SK-N-SH (cell line): Measurements from ENCODE around the gene ATL1. TPM values are rescaled to one million over a fixed set of nuclear protein-coding genes. Genes with fewer than 3 reads are reported as not detected.

Source experiments
- CTCF ChIA-PET: fragments of 300-600, 350-600 bp; formaldehyde crosslinking; extraction: SDS; loops from one replicate; lab custom pipeline; 2021; lab: Yijun Ruan, JAX
- POLR2A ChIA-PET: fragments of 350-600 bp; sonication (Branson Sonifier 250); formaldehyde crosslinking; extraction: SDS; loops from one replicate; lab custom pipeline; 2020; ENCODE audit warnings: antibody characterized with exemption, inconsistent platforms; lab: Yijun Ruan, JAX
- DNase-seq: peaks from one replicate; pipeline ENCODE4 v3.0.0; 2012
- H2AFZ ChIP-seq: fragments of 200-600 bp; sonication (generic); 2 replicates; pipeline ENCODE4 v1.8.1; 2016; ENCODE audit warnings: antibody characterized with exemption, mild to moderate bottlenecking, low read depth
- H3F3A ChIP-seq: fragments of 200-600 bp; sonication (generic); replicated peaks from 2 replicates; pipeline ENCODE3; 2016; ENCODE audit warnings: antibody characterized with exemption, mild to moderate bottlenecking; ENCODE audit not compliant: insufficient read depth
- H3K27ac ChIP-seq, 2 experiments: fragments of 200-500 bp in 1 of 2; fragments of 200-600 bp in 1 of 2; sonication (Bioruptor generic) in 1 of 2; sonication (generic), shearing (Covaris generic) in 1 of 2; 2 replicates each; pipeline versions ENCODE4 v1.5.1 to v1.6.1; 2014 to 2016; ENCODE audit warnings: low read depth in 2 of 2, inconsistent platforms in 1 of 2, low read length in 1 of 2, mild to moderate bottlenecking in 1 of 2, mixed read lengths in 1 of 2
- H3K27me3 ChIP-seq: fragments of 200-600 bp; sonication (generic), shearing (Covaris generic); 2 replicates; pipeline ENCODE4 v1.6.1; 2016; ENCODE audit warnings: mixed run types; ENCODE audit not compliant: insufficient read depth
- H3K36me3 ChIP-seq, 2 experiments: fragments of 200-500 bp in 1 of 2; fragments of 200-600 bp in 1 of 2; sonication (Bioruptor generic) in 1 of 2; sonication (generic) in 1 of 2; replicated peaks in 1 of 2; 2 replicates each; pipeline versions ENCODE3 to v1.5.1; 2014 to 2016; ENCODE audit warnings: low read length in 1 of 2, mild to moderate bottlenecking in 1 of 2; ENCODE audit not compliant: insufficient read depth in 2 of 2, control insufficient read depth in 1 of 2
- H3K4me1 ChIP-seq, 2 experiments: fragments of 200-500 bp in 1 of 2; fragments of 200-600 bp in 1 of 2; sonication (Bioruptor generic) in 1 of 2; sonication (generic), shearing (Covaris generic) in 1 of 2; 2 replicates each; pipeline versions ENCODE4 v1.5.1 to v1.6.1; 2014 to 2016; ENCODE audit warnings: low read depth in 1 of 2, low read length in 1 of 2, mixed run types in 1 of 2; ENCODE audit not compliant: insufficient read depth in 2 of 2, control insufficient read depth in 1 of 2
- H3K4me2 ChIP-seq: fragments of 200-600 bp; sonication (generic), shearing (Covaris generic); 2 replicates; pipeline ENCODE4 v1.6.1; 2017; ENCODE audit warnings: mixed run types
- H3K4me3 ChIP-seq, 2 experiments: fragments of 200-500 bp in 1 of 2; fragments of 200-600 bp in 1 of 2; sonication (Bioruptor generic) in 1 of 2; sonication (generic), shearing (Covaris generic) in 1 of 2; 2 replicates each; pipeline versions ENCODE4 v1.5.1 to v1.8.1; 2014 to 2016; ENCODE audit warnings: low read depth in 2 of 2, inconsistent platforms in 1 of 2, low read length in 1 of 2, mild to moderate bottlenecking in 1 of 2, mixed read lengths in 1 of 2, moderate library complexity in 1 of 2
- H3K79me2 ChIP-seq: fragments of 200-600 bp; sonication (generic); 2 replicates; pipeline ENCODE4 v1.8.1; 2017; ENCODE audit warnings: mild to moderate bottlenecking; ENCODE audit not compliant: insufficient read depth
- H3K9ac ChIP-seq: fragments of 200-600 bp; sonication (generic); 2 replicates; pipeline ENCODE4 v1.6.1; 2017; ENCODE audit warnings: mixed run types
- H3K9me2 ChIP-seq: fragments of 200-600 bp; sonication (generic); 2 replicates; pipeline ENCODE4 v1.6.1; 2017; ENCODE audit warnings: mixed run types
- H3K9me3 ChIP-seq: fragments of 200-600 bp; sonication (generic); 2 replicates; pipeline ENCODE4 v1.6.1; 2017; ENCODE audit warnings: mixed run types, mild to moderate bottlenecking, moderate library complexity
- H4K20me1 ChIP-seq: fragments of 200-600 bp; sonication (generic); 2 replicates; pipeline ENCODE4 v1.6.1; 2017; ENCODE audit warnings: mild to moderate bottlenecking, mixed run types; ENCODE audit not compliant: insufficient read depth
- CHD2 ChIP-seq: fragments of 150-350 bp; IDR thresholded peaks from 2 replicates; pipeline ENCODE4 v1.6.1; 2018; ENCODE audit warnings: low read length; ENCODE audit not compliant: partially characterized antibody
- ELF1 ChIP-seq: IDR thresholded peaks from 2 replicates; pipeline ENCODE4 v1.4.0; 2012
- EP300 ChIP-seq, 2 experiments: IDR thresholded peaks; 2 replicates each; pipeline versions ENCODE4 v1.4.0 to v1.6.1; 2012; ENCODE audit warnings: borderline replicate concordance in 1 of 2, low read depth in 1 of 2, low read length in 1 of 2
- FOSL2 ChIP-seq: IDR thresholded peaks from 2 replicates; pipeline ENCODE4 v1.4.0; 2012; ENCODE audit warnings: low read depth, mild to moderate bottlenecking, moderate library complexity, borderline replicate concordance
- GATA2 ChIP-seq: sonication (generic); formaldehyde crosslinking; IDR thresholded peaks from 2 replicates; pipeline ENCODE4 v1.5.0; 2020; ENCODE audit warnings: mild to moderate bottlenecking, missing genetic modification reagents
- MAX ChIP-seq: IDR thresholded peaks from 2 replicates; pipeline ENCODE4 v1.4.0; 2012; ENCODE audit warnings: low read depth
- MEF2A ChIP-seq: IDR thresholded peaks from 2 replicates; pipeline ENCODE4 v1.4.0; 2012; ENCODE audit warnings: low read depth, borderline replicate concordance
- MXI1 ChIP-seq: IDR thresholded peaks from 2 replicates; pipeline ENCODE4 v1.6.1; 2012; ENCODE audit warnings: mild to moderate bottlenecking, low read depth, low read length, improper control_type of control experiment
- NFIC ChIP-seq: IDR thresholded peaks from 2 replicates; pipeline ENCODE4 v1.4.0; 2012; ENCODE audit warnings: borderline replicate concordance
- POLR2AphosphoS5 ChIP-seq: IDR thresholded peaks from 2 replicates; pipeline ENCODE4 v1.6.1; 2012; ENCODE audit warnings: low read depth, low read length
- RCOR1 ChIP-seq: fragments of 150-350 bp; IDR thresholded peaks from 2 replicates; pipeline ENCODE4 v1.6.1; 2017; ENCODE audit warnings: antibody characterized with exemption, low read length
- SIN3A ChIP-seq: IDR thresholded peaks from 2 replicates; pipeline ENCODE4 v1.6.1; 2012; ENCODE audit warnings: low read depth, mild to moderate bottlenecking, low read length, moderate library complexity, borderline replicate concordance
- SMC3 ChIP-seq: IDR thresholded peaks from 2 replicates; pipeline ENCODE4 v1.6.1; 2012; ENCODE audit warnings: low read depth, low read length, improper control_type of control experiment
- USF1 ChIP-seq: IDR thresholded peaks from 2 replicates; pipeline ENCODE4 v1.4.0; 2012; ENCODE audit warnings: low read depth, borderline replicate concordance
- YY1 ChIP-seq: IDR thresholded peaks from 2 replicates; pipeline ENCODE4 v1.4.0; 2012; ENCODE audit warnings: low read depth, mild to moderate bottlenecking
- WGBS: methylation state at CpG from one replicate; pipeline ENCODE4 v1.1.6; 2017; ENCODE audit warnings: low lambda C conversion rate; 5-methylcytosine and 5-hydroxymethylcytosine counted together
- polyA plus RNA-seq, 3 experiments: library from polyadenylated mRNA; depleted of rRNA; stranded (reverse); fragments of >200 nt; gene quantifications; 2 replicates each; pipeline ENCODE4 v1.2.3, GENCODE V29; 2012
- TF ChIP-seq, protein P1 (sequence below): fragments of 150-350 bp; IDR thresholded peaks from 2 replicates; pipeline ENCODE4 v1.6.1; 2017; ENCODE audit warnings: antibody characterized with exemption, low read length, low read depth, borderline replicate concordance
- TF ChIP-seq, protein P2 (sequence below): fragments of 200-600 bp; sonication (generic); IDR thresholded peaks from 2 replicates; pipeline ENCODE4 v1.6.1; 2017; ENCODE audit warnings: antibody characterized with exemption, mild to moderate bottlenecking, moderate library complexity
- TF ChIP-seq, protein P3 (sequence below): IDR thresholded peaks from 2 replicates; pipeline ENCODE4 v1.4.0; 2012; ENCODE audit warnings: low read depth, borderline replicate concordance

The ATL1 gene
- polyA plus RNA-seq, 1 of the 3 experiments (the other 2 are of a cell fraction) = 7.3 TPM

DNA sequence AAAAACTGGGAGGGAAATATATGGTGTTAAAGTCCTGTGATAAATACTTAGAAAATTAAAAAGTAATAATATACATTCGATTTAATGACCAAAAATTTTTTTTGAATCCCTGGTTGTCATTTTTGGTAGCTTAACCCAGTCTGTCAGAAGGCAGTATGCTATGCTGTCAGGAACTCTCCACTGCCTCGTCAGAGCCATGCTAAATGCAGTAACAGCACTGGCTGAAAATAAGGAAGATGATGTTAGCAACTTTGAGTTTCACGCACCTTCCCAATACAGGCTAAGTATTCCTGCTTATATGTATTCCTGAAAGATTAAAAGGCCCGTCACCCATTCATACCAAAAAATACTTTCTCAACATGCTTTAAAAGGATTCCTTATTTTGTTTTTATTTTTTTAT is 74.0 kb downstream of the ATL1 start:
- POLR2A ChIA-PET = no interaction called here
- CTCF ChIA-PET = interaction anchor here (0.6 to 1.0 kb wide), 2 partner anchors 18 to 25 kb away, joined by 3 read pairs; no protein-coding TSS in a partner anchor

DNA sequence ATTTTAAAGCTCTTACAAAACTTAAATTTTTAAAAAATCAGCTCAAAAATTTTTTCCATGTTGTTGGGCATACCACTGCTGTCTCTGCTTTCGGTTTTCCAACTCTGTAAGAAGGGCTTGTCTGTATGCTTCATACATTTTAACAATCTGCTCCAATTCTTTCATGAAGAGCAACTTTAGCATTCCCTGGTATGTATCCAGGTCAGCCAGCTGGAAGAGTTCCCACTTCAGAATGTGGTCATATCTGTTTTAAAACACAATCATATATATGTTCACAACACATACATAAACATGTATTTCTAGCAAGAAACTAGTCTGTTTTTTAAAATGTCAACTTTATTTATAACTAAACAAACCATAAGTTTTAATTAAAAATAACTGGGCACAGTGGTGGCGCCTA is 75.2 kb downstream of the ATL1 start:
- CTCF ChIA-PET = interaction anchor here (0.9 kb wide), 2 partner anchors 92 to 139 kb away, joined by 3 read pairs; no protein-coding TSS in a partner anchor
- 96% methylated on average over 2 of the region's 2 CpGs for WGBS
- peaks cover 0 to 18% of the 10 kb centered on the region in 2 experiments; a peak in 3 of 4 replicates for H3K4me1 ChIP-seq
- TF ChIP-seq GATA2 (CRISPR knock-in tag) (no peak), USF1 (no peak), EP300 (IDR thresholded peaks at IDR 0.05; ENCODE audit: borderline replicate concordance in 1 of 2, low read depth in 1 of 2, low read length in 1 of 2) (no peak), MAX (no peak), RCOR1 (no peak), MEF2A (no peak), MXI1 (no peak), SIN3A (no peak), ELF1 (no peak), NFIC (no peak), FOSL2 (no peak), POLR2AphosphoS5 (no peak), CHD2 (no peak), YY1 (no peak), SMC3 (no peak)
- TF ChIP-seq, protein P1, sequence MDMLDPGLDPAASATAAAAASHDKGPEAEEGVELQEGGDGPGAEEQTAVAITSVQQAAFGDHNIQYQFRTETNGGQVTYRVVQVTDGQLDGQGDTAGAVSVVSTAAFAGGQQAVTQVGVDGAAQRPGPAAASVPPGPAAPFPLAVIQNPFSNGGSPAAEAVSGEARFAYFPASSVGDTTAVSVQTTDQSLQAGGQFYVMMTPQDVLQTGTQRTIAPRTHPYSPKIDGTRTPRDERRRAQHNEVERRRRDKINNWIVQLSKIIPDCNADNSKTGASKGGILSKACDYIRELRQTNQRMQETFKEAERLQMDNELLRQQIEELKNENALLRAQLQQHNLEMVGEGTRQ = no peak

More for the DNA sequence above, 74.0 kb downstream of the ATL1 start:
- no peaks in the 10 kb centered on the region for H4K20me1 ChIP-seq
- no peaks in the 10 kb centered on the region for H3K9me3 ChIP-seq
- no peak overlapping the region for H3K27ac ChIP-seq
- H2AFZ ChIP-seq = no peak overlapping the region
- H3K27me3 ChIP-seq = no peaks in the 10 kb centered on the region
- no peak for DNase-seq
- TF ChIP-seq, protein P2, sequence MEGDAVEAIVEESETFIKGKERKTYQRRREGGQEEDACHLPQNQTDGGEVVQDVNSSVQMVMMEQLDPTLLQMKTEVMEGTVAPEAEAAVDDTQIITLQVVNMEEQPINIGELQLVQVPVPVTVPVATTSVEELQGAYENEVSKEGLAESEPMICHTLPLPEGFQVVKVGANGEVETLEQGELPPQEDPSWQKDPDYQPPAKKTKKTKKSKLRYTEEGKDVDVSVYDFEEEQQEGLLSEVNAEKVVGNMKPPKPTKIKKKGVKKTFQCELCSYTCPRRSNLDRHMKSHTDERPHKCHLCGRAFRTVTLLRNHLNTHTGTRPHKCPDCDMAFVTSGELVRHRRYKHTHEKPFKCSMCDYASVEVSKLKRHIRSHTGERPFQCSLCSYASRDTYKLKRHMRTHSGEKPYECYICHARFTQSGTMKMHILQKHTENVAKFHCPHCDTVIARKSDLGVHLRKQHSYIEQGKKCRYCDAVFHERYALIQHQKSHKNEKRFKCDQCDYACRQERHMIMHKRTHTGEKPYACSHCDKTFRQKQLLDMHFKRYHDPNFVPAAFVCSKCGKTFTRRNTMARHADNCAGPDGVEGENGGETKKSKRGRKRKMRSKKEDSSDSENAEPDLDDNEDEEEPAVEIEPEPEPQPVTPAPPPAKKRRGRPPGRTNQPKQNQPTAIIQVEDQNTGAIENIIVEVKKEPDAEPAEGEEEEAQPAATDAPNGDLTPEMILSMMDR = no peak
- no peak for TF ChIP-seq MAX
- TF ChIP-seq, protein P3, sequence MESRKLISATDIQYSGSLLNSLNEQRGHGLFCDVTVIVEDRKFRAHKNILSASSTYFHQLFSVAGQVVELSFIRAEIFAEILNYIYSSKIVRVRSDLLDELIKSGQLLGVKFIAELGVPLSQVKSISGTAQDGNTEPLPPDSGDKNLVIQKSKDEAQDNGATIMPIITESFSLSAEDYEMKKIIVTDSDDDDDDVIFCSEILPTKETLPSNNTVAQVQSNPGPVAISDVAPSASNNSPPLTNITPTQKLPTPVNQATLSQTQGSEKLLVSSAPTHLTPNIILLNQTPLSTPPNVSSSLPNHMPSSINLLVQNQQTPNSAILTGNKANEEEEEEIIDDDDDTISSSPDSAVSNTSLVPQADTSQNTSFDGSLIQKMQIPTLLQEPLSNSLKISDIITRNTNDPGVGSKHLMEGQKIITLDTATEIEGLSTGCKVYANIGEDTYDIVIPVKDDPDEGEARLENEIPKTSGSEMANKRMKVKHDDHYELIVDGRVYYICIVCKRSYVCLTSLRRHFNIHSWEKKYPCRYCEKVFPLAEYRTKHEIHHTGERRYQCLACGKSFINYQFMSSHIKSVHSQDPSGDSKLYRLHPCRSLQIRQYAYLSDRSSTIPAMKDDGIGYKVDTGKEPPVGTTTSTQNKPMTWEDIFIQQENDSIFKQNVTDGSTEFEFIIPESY = no peak
- TF ChIP-seq, all 33 proteins: peak for 0
- Histone ChIP-seq H3K4me1 (peaks cover 0 to 18% of the 10 kb centered on the region in 2 experiments; a peak in 3 of 4 replicates), H3K9ac (no peak overlapping the region), H3F3A (peaks cover 7% of the 10 kb centered on the region), H3K4me3 (no peak overlapping the region), H3K4me2 (no peak overlapping the region), H3K79me2 (no peaks in the 10 kb centered on the region), H3K9me2 (no peaks in the 10 kb centered on the region), H3K36me3 (peaks cover 24 to 25% of the 10 kb centered on the region in 2 experiments)
- WGBS = 93% methylated on average over 4 of the region's 4 CpGs

More for the DNA sequence above, 75.2 kb downstream of the ATL1 start:
- Histone ChIP-seq H3K4me2 (no peak overlapping the region), H3K9me3 (no peaks in the 10 kb centered on the region), H3K27me3 (no peaks in the 10 kb centered on the region), H3F3A (peaks cover 7% of the 10 kb centered on the region), H3K9me2 (no peaks in the 10 kb centered on the region), H3K79me2 (no peaks in the 10 kb centered on the region), H3K27ac (no peak overlapping the region), H4K20me1 (no peaks in the 10 kb centered on the region), H2AFZ (no peak overlapping the region), H3K9ac (no peak overlapping the region), H3K36me3 (peaks cover 20 to 24% of the 10 kb centered on the region in 2 experiments), H3K4me3 (no peak overlapping the region)
- POLR2A ChIA-PET = no interaction called here
- DNase-seq = no peak
